ENCODE measurements around the gene KPNA5.

Gene KPNA5

DNA sequence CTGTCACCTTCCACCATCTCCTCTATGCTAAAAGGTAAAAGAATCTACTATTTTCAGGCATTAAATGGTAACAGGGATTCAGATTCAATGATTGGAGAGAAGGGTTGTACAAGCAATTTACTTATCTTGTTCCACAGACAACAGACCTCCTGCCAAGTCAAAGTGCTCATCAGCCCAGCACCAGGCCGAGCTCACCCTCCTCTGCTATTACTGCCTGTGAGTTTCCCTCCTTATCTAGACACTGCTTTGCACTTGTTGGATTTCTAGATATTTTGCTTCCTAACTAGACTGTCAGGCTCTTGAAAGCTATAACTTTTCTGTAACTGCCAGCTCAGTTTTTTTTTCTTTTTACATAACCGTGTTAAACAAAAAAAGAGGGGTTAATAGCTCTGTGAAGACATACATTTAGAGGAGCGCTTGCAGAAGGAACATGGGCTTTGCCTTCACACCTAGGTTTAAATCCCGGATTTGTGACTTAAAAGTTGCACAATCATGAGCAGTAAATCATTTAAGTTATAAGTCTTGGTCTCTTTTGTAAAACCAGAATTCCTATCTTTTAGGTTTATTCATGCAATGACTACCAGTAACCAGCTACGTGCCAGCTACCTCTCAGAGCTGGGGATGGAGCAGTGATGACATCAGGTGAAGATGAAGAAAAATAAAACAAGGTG is 85.6 kb downstream of the KPNA5 start:
- no peaks in the 10 kb centered on the region for H3K27me3 ChIP-seq (ENCODE audit: control insufficient read depth, low read length)
- H4K20me1 ChIP-seq (ENCODE audit: control insufficient read depth, insufficient read depth, low read depth, low read length) = no peaks in the 10 kb centered on the region
- H3K9me2 ChIP-seq (replicated peaks; ENCODE audit: control insufficient read depth, low read length) = no peaks in the 10 kb centered on the region
- H3K9me3 ChIP-seq (ENCODE audit: control insufficient read depth, insufficient read depth, low read length) = no peaks in the 10 kb centered on the region
- H3K4me3 ChIP-seq (ENCODE audit: low read length) = no peak overlapping the region
- no peak overlapping the region for H3K27ac ChIP-seq (ENCODE audit: low read depth, low read length)
- H3K4me2 ChIP-seq (ENCODE audit: low read length) = no peak overlapping the region
- no peak for TF ChIP-seq EZH2phosphoT487 (IDR thresholded peaks at IDR 0.05; ENCODE audit: borderline replicate concordance, low read length)
- TF ChIP-seq, protein P1, sequence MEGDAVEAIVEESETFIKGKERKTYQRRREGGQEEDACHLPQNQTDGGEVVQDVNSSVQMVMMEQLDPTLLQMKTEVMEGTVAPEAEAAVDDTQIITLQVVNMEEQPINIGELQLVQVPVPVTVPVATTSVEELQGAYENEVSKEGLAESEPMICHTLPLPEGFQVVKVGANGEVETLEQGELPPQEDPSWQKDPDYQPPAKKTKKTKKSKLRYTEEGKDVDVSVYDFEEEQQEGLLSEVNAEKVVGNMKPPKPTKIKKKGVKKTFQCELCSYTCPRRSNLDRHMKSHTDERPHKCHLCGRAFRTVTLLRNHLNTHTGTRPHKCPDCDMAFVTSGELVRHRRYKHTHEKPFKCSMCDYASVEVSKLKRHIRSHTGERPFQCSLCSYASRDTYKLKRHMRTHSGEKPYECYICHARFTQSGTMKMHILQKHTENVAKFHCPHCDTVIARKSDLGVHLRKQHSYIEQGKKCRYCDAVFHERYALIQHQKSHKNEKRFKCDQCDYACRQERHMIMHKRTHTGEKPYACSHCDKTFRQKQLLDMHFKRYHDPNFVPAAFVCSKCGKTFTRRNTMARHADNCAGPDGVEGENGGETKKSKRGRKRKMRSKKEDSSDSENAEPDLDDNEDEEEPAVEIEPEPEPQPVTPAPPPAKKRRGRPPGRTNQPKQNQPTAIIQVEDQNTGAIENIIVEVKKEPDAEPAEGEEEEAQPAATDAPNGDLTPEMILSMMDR (IDR thresholded peaks at IDR 0.05; ENCODE audit: low read depth, low read length, poor library complexity, severe bottlenecking) = no peak
- H3F3A ChIP-seq (ENCODE audit: control insufficient read depth, insufficient read depth) = no peaks in the 10 kb centered on the region
- no peaks in the 10 kb centered on the region for H3K4me1 ChIP-seq (ENCODE audit: control insufficient read depth, low read length)
- H3K79me2 ChIP-seq (ENCODE audit: control insufficient read depth, low read length) = no peaks in the 10 kb centered on the region
- no peaks in the 10 kb centered on the region for H3K36me3 ChIP-seq (ENCODE audit: control insufficient read depth, low read length)

DNA sequence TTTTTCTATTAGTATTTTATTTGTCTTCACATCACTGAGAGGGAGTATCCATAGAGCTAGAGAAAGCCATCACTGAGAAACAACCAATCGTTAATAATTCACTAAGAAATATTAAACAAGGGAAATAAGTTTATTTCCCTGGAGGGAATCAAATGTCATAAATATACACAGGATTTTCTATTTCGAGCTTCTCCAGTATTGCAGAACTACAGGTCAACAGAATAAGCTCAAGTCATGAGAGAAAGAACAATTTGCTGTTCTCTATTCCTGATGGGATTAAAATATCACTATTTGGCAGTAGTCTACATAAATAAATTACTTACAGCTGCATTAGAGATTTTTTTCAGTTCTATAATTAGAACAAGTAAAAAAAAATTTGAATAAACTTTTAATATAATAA is 86.7 kb downstream of the KPNA5 start:
- TF ChIP-seq, protein P1 (IDR thresholded peaks at IDR 0.05; ENCODE audit: low read depth, low read length, poor library complexity, severe bottlenecking) = no peak
- TF ChIP-seq EZH2phosphoT487 (IDR thresholded peaks at IDR 0.05; ENCODE audit: borderline replicate concordance, low read length) = no peak
- Histone ChIP-seq H3K9me3 (ENCODE audit: control insufficient read depth, insufficient read depth, low read length) (no peaks in the 10 kb centered on the region), H3K4me1 (ENCODE audit: control insufficient read depth, low read length) (no peaks in the 10 kb centered on the region), H3K36me3 (ENCODE audit: control insufficient read depth, low read length) (no peaks in the 10 kb centered on the region), H4K20me1 (ENCODE audit: control insufficient read depth, insufficient read depth, low read depth, low read length) (no peaks in the 10 kb centered on the region), H3F3A (ENCODE audit: control insufficient read depth, insufficient read depth) (no peaks in the 10 kb centered on the region), H3K4me2 (ENCODE audit: low read length) (no peak overlapping the region), H3K9me2 (replicated peaks; ENCODE audit: control insufficient read depth, low read length) (no peaks in the 10 kb centered on the region), H3K27ac (ENCODE audit: low read depth, low read length) (no peak overlapping the region), H3K79me2 (ENCODE audit: control insufficient read depth, low read length) (no peaks in the 10 kb centered on the region), H3K4me3 (ENCODE audit: low read length) (no peak overlapping the region), H3K27me3 (ENCODE audit: control insufficient read depth, low read length) (no peaks in the 10 kb centered on the region)

DNA sequence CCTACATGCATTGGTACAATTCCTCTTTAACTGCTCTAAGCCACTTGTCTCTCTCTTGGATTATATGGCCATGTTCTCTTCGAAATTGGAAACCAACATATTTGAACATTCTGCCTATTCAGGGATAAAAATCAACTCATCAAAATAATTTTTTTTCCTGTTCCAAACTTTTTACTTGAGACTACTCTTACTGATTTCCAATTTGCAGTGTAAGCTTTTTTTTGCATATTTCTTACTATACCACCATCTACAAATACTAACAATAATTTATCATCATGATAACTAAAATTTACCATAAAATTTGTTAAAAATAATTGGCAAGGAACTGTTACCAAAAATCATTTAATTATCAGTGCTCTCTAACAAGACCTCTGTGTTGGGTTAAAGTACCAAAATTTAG is 91.4 kb downstream of the KPNA5 start:
- no peaks in the 10 kb centered on the region for H3K9me2 ChIP-seq (replicated peaks; ENCODE audit: control insufficient read depth, low read length)
- H3K27ac ChIP-seq (ENCODE audit: low read depth, low read length) = no peak overlapping the region
- H3K9me3 ChIP-seq (ENCODE audit: control insufficient read depth, insufficient read depth, low read length) = no peaks in the 10 kb centered on the region
- TF ChIP-seq, protein P1 (IDR thresholded peaks at IDR 0.05; ENCODE audit: low read depth, low read length, poor library complexity, severe bottlenecking) = no peak
- no peak for TF ChIP-seq EZH2phosphoT487 (IDR thresholded peaks at IDR 0.05; ENCODE audit: borderline replicate concordance, low read length)
- no peaks in the 10 kb centered on the region for H3K36me3 ChIP-seq (ENCODE audit: control insufficient read depth, low read length)
- no peak overlapping the region for H3K4me2 ChIP-seq (ENCODE audit: low read length)
- no peaks in the 10 kb centered on the region for H3K79me2 ChIP-seq (ENCODE audit: control insufficient read depth, low read length)
- no peak overlapping the region for H3K4me3 ChIP-seq (ENCODE audit: low read length)
- H4K20me1 ChIP-seq (ENCODE audit: control insufficient read depth, insufficient read depth, low read depth, low read length) = no peaks in the 10 kb centered on the region
- H3F3A ChIP-seq (ENCODE audit: control insufficient read depth, insufficient read depth) = no peaks in the 10 kb centered on the region
- H3K27me3 ChIP-seq (ENCODE audit: control insufficient read depth, low read length) = 0 out of 2 replicates have a peak, but pooled peaks cover 2% of the 10 kb centered on the region
- no peaks in the 10 kb centered on the region for H3K4me1 ChIP-seq (ENCODE audit: control insufficient read depth, low read length)
